Fibroblast of skin of abdomen (primary cell): ENCODE results near the gene HSFX2.
"Not testable (repeated sequence)": the region's sequence is repeated elsewhere in the genome, so short reads cannot be mapped to it uniquely, and the experiment has no call there.

ENCODE experiments used
- DNase-seq: peaks from one replicate; pipeline ENCODE4 v3.0.0-alpha.2; 2013

Gene HSFX2

DNA sequence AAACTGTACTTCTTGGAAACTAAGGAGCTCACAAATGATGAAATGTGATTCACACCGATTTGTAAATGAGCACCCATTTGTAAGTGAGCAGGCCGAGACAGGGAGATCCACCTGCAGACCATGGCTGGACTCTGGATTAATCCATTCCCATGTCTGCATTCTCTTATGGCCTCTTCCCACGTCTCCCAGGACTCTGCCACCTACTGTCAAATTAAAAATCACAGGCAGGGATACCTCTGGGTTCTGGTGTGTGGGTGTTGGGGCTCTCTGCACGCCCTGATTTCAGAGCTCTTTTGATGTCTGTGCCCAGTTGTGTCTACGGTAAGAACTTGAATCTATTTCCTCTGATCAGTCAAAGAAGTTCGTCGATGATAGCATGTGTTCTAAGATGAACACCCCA lies 4.1 kb downstream of the HSFX2 start:
- not testable (repeated sequence) for DNase-seq

DNA sequence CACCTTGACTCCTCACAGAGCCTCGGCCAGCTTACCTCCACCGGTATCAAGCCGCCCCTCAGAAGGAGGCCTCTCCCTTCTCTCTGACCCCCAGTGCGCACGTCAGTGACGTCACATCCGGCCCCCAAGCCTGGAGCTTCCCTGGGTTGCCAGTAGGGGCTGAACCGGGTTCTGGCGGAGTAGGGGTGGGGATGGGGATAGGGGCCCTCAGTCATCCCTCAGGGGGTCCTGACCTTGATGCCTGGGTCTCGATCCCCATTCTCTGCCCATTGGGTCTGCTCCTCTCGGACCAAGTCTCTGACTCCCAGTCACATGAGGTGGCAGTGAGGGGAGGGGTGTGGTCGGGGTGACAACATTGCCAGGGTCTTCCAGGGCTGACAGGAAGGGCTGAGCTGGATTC lies 7.8 kb downstream of the HSFX2 start, which contains the start of gene MAGEA9B:
TSS of gene MAGEA9B (minus strand) at position 101 of the 400 bp plus-strand sequence. CDS start 4,280 bp downstream, outside the sequence.
- DNase-seq = not testable (repeated sequence)

DNA sequence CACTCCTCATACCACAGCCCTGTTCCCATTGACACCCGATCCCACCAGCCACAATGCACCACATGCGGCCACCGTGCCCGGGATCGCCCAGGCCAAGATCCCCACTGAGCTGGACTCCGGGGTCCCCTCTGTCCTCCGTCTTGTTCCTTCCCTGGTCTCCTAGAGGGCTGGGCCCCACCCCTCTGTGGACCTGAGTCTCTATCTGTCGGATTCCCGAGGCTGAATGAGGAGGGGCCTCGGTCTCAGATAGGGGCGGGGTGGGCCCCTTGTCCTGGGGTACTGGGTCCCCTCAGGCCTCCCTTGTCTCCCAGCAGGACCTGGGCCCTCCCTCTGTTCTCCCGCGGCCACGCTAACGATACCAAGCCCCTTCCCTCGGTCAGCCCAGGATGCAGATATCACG lies 9.5 kb downstream of the HSFX2 start:
- DNase-seq = not testable (repeated sequence)

DNA sequence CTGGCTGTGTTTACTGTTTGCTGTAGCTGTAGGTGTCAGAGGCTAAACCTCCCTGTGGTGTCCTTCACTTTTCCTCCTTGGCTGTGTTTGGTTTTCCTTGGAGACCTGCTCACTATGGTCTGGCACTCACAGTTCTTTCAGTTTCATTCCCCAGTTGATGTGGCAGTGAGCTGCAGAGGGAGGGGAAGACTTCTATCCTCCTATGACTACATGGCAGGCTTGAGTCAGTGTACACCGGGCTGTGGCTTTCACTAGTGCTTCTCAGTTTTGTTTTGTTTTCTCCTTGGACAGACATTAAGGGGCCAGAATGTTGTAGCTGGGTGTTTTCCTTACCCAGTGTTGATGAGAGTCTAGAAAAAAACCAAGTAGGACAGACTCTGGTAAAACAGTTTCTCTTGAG lies 21.7 kb downstream of the HSFX2 start:
- DNase-seq = not testable (repeated sequence)

DNA sequence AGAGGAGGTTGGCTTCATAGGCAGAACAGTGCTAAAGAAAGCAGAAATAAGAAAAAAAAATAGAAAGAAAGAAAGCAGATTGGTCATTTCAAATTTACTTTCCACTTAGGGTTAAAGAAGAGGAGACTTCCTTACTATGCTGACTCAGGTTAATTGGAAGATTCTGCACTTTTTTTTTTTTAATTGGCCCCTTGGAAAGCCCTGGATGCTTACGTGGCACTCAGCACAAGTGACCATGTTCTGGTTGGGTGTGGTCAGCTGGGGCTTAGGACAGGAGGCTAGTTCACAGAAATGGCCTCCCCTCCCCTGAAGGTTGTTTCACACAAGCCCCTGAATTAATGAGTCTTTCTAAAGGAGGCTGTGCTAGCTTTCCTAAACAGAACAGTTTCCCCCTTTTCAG lies 22.4 kb downstream of the HSFX2 start:
- no peak for DNase-seq

DNA sequence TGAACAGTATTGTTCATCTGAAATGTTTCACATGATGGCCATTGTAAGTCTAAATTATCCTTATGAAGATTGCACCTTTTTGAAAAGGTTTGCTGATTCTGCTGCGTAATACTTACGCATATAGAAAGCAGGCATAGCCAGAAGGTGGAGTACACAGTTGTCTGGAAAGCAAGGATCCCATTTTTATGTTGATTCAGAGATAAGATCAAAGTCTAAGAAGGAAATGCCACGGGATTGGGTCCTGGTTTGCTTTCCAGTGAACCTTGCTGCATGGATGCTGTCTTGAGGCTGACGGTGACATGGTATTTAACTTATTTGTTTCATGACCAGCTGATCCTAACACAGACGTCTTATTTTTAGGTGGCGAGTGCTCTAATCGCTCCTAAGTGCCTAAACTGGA lies 23.3 kb downstream of the HSFX2 start:
- DNase-seq = no peak

DNA sequence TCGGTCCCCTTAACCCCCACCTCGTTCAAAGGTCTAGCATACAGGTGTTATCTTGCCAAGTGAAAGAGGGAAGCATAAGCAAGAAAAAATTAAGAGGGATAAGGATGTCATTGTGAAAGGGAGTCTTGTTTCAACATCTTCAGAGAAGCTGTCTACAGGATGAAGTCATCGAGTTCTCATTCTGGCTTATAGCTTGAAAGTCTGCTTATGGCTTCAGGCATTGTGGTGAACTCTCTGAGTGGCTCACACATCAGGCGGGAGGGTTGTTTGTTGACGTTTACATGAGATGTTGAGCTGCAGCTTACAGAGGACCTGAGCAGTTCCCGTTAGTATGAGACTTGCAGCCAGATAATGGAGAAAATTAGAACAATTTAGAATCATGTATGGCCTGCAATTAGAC lies 24.4 kb downstream of the HSFX2 start:
- peak; percentile 12 for DNase-seq

DNA sequence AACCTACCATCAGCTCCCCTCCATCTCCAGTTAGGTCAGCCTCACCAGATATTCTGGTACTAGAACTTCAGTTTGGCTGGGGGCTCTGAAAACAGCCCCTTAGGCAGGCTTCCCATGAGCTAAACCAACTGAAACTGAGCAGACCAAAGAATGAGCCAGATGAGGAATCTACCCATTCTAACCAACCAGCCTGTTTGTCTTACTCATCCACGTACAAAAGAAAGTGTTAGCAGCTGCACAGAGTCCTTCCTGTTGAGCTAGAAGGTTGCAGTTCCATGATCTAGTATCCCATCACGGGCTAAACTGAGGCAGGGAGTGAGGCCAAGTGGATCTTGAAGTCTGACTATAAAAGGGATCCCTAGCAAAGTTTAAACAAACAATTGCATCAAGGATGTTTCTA lies 25.3 kb downstream of the HSFX2 start:
- DNase-seq = no peak

DNA sequence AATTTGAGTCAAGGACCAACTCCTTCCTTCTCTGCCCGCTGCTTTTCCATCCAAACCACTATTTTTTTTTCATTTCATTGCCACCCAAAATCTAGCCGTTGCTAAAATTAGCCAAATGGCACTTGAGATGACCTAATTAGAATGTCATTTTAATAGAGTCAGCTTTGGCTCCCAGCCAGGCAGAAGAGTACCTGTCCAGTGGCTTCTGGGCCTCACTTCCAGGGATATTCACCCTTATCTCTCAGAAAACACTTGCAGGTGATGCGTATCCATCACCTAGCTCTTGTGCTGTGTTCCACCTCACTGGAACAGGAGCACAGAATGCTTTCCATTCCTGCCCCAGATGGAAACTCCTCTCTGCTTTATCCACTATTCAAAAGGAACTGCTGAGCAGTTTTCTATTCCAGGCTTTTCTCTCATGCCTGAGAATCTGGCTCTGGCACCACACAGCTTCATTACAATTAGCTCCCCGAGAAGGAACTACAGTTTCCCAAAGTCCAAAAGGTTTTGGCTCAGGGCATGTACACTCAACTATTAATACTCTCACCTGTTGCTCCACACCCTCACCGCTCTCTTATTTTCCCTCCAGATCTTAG lies 26.3 kb downstream of the HSFX2 start:
- no peak for DNase-seq

DNA sequence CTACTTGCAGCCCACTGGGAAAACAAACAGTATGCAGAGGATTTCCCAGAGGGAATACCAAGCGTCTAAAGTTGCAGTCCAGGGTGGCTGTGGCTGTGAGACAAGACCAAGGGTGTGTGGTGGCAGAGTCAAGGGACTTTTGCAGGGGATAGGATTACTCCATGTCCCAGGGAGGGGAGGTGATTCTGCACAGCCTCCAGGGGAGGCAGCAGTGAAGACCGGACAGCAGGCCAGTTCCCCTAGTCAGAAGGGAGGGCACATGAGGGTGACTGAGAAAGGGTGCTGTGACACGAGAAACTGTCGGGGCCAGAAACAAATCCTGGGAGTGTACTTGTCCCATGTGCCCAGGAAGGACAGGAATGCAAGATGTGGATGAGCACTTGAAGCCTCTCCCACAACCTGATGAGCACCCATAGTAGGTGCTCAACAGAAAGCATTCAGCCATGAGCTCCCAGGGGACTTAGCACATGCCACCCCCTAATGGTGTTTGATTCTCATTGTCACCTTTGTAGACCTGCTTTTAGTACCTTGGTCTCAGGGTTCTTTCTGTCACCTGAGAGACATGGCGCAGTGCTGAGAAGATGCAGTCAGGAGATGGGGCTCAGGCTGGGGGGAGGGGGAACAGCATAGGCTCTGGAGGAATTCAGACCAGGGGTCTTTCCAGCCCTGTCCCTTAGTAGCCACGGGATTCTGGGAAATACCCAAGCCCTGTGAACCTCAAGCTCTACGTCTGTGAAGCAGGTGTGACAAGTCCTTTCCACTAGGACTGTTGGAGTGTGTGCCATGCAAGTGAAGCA lies 27.3 kb downstream of the HSFX2 start:
- no peak for DNase-seq

DNA sequence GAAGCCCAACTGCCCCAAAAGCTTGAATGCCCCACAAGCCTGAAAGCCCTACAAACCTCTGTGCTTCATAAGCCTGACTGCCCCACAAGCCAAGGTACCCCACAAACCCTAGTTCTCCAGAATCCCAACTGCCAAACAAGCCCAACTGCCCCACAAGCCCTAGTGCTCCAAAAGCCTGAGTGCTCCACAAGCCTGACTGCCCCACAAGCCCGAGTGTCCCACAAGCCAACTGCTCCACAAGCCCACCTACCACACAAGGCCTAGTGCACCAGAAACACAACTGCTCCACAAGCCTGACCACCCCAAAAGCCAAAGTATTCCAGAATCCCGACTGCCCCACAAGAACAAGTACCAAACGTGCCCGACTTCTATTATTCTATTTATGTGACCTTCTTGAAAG lies 31.8 kb downstream of the HSFX2 start:
- DNase-seq = no peak

DNA sequence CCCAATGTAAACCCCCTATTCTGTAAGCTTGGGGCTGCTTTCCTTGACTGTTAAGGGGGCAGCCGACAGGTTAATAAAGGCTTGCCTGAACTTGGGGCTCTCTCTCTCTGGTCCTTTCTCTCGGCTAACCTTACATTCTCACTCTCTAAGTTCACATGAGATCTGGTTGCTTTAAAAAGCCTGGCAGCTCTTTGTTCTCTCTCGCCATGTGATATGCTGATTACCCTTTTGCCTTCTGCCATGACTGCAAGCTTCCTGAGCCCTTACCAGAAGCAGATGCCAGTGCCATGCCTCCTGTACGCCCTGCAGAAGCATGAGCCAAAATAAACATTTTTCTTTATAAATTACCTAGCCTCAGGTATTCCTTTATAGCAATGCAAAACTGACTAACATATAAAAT lies 39.9 kb downstream of the HSFX2 start:
- not testable (repeated sequence) for DNase-seq

DNA sequence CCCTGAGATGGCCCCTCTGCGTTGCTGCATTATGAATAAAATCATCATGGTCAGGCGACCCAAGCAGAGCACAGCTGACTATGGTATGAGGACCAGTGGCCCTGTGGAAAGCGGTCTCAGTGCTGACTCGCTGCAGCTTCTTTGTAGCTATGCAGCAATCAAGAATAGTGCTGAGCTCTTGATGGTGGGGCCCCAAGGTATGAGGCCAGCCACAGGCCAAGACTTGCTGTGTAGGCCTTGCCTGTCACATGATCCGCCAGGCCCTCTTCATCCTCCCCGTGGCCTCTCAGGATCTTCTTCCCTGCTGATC lies 43.2 kb downstream of the HSFX2 start:
- DNase-seq = not testable (repeated sequence)

DNA sequence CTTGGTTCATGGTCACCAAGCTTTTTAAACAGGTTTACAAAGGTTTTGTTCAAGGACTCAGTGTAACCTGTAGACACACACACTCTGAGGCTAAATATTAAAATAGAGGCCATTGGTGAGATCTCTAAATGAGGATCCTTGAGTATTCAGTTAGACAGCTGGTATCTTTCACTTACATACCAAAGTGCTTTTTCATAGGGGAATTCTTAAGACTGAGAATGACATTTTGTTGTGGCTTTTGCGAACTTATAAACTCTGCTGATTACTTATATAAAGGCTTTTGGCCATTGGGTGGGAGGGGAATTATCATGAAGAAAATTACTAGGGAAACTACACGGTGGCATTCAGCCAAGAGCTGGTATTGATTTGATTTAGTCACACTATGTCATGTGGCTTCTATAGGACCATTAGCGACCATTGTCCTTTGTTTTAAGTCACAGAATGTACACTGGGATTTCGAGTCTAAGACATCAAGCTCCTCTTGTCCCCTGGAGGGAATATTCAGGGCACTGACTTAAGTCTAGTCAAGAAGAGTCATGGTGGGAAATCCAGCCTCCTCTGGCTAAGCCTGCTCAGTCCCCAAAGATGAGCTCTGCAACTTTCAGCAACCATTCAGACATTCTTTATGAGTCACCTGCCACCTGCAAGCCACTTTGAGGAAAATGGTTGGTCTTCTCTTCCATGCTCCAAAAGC lies 43.7 kb downstream of the HSFX2 start:
- not testable (repeated sequence) for DNase-seq

DNA sequence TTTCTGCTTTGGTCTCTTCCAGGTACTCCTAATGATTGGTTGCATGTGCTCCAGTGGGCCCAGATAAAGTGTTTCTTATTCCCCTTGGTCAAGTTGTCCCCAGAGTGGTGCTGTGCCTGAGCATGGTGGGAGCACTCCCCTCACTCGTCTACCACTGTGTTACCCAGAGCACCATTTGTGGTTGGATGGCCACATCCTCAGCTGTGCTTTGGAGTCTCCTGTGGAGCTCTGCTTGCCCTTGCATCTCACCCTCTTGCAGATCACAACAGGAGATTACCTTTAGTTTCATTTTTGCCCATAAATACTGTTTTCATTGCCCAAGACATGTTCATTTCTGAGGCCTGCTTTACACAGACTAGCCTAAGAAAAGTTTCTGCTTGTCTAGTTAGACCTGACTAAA lies 44.7 kb downstream of the HSFX2 start:
- not testable (repeated sequence) for DNase-seq

DNA sequence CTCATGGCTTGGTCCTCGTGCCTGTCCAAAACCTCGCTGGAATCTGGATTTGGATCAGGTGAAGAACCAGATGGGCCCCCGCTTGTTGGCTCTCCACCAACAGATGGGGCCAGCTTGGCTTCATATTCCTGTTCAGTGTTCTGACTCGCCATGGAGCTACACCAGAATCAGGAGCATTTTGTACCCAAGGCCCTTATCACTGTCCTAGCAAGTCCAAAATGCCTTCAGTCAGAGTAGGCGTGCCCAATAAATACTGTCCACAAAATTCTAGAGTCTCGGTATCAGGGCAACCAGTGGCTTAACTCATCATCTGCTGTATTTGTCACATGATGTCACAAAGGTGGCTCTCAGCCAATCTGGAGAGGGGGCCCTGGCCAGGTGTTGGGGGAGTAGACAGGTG lies 45.4 kb downstream of the HSFX2 start, which contains the start of gene HSFX3:
TSS of gene HSFX3 (minus strand) at position 224 of the 400 bp plus-strand sequence. CDS start at position 152, 72 bp downstream.
- not testable (repeated sequence) for DNase-seq

DNA sequence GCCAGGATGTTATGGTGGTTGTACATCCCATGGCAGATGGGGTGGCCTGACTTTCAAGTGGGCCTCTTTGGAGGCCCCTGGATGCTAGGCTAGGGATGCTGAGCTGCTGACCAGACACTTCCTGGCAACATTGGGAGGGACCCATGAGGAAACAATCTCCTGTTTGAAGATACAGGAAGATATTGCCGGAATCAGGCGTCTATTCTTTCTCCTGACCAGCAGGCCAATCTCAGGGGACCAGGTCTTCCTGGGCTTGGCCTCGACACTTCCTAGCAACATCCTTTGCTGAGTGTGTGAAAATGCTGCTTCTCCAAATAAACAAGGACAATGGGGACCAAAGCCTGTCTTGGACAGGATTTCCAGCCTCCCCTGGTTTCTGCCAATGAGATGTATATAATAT lies 47.3 kb downstream of the HSFX2 start:
- DNase-seq = not testable (repeated sequence)

DNA sequence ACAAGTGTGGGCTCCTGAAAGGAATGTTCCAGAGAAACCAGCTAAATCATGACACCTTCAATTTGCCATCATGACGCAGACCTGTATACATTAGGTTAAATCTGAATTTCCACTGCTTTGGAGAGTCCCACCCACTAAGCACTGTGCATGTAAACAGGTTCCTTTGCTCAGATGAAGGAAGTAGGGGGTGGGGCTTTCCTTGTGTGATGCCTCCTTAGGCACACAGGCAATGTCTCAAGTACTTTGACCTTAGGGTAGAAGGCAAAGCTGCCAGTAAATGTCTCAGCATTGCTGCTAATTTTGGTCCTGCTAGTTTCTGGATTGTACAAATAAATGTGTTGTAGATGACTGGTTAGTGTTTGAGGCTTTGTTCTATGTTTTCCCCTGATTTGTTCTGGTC lies 48.2 kb downstream of the HSFX2 start:
- not testable (repeated sequence) for DNase-seq

DNA sequence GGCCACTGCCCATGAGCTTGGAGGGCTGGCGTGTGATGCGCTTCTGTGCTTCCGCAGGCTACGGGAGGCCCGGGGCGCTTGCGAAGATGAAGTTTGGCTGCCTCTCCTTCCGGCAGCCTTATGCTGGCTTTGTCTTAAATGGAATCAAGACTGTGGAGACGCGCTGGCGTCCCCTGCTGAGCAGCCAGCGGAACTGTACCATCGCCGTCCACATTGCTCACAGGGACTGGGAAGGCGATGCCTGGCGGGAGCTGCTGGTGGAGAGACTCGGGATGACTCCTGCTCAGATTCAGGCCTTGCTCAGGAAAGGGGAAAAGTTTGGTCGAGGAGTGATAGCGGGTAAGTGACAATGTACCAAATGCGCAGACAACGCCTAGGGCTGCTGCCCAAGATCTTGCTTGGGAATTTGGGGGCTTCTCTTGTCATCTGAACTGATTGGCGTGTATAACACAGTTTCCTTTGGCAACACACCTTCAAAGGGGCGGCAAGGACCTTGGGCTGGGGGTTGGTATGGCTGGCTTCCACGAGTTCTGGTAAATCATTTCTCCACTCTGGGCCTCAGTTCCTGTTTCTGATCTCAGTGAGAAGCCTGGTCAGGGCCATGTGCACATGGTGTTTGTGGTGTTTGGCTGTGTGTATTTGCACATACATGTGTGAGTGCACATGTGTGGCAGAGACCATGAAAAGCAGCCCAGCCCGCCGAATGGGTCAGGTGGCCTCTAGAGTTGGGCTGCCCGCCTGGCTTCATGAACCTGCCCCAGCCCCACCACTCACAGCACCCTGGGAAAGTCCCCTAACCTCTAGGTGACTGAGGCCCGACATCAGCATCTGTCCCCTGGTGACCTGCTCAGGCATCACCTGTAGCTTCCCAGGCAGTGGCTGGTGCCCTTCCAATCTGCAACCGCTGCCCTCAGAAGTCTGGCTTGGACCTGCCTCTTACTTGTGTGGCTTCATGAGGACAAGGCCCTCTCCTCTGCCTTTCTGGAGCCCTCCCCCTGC lies 49.3 kb downstream of the HSFX2 start:
- peak; percentile 3 for DNase-seq
